OCI-LY1 (cell line): Measurements from ENCODE around the gene CACNG1.
"Not testable (repeated sequence)": the region's sequence is repeated elsewhere in the genome, so short reads cannot be mapped to it uniquely, and the experiment has no call there.

ENCODE experiments used
- H2AFZ ChIP-seq: fragments of 200-600 bp; sonication (generic), shearing (Covaris generic); 2 replicates; pipeline ENCODE4 v1.6.0; 2014; ENCODE audit warnings: antibody characterized with exemption, mild to moderate bottlenecking, low read length
- H3F3A ChIP-seq: fragments of 200-600 bp; sonication (generic), shearing (Covaris generic); 2 replicates; pipeline ENCODE4 v1.6.0; 2014; ENCODE audit warnings: mild to moderate bottlenecking, antibody characterized with exemption, low read length, moderate library complexity; ENCODE audit not compliant: insufficient read depth
- H3K27ac ChIP-seq: fragments of 200-600 bp; sonication (generic); 2 replicates; pipeline ENCODE4 v1.5.1; 2014; ENCODE audit warnings: low read length, mixed run types, mild to moderate bottlenecking, low read depth; ENCODE audit not compliant: poor library complexity, severe bottlenecking
- H3K27me3 ChIP-seq: fragments of 200-600 bp; sonication (generic); 2 replicates; pipeline ENCODE4 v1.6.0; 2014; ENCODE audit warnings: antibody characterized with exemption, mild to moderate bottlenecking, low read length, moderate library complexity; ENCODE audit not compliant: insufficient read depth
- H3K36me3 ChIP-seq: fragments of 200-600 bp; sonication (generic); 2 replicates; pipeline ENCODE4 v1.6.1; 2014; ENCODE audit warnings: mild to moderate bottlenecking, antibody characterized with exemption, low read length, moderate library complexity, mixed read lengths; ENCODE audit not compliant: insufficient read depth
- H3K4me1 ChIP-seq: fragments of 200-600 bp; sonication (generic); 2 replicates; pipeline ENCODE4 v1.5.1; 2014; ENCODE audit warnings: mild to moderate bottlenecking, low read length, moderate library complexity; ENCODE audit not compliant: insufficient read depth, severe bottlenecking
- H3K4me2 ChIP-seq: fragments of 200-600 bp; sonication (generic), shearing (Covaris generic); 2 replicates; pipeline ENCODE4 v1.6.1; 2014; ENCODE audit warnings: low read length
- H3K4me3 ChIP-seq: fragments of 200-600 bp; sonication (generic); 2 replicates; pipeline ENCODE4 v1.5.1; 2014; ENCODE audit warnings: low read length, low read depth, mild to moderate bottlenecking, mixed read lengths; ENCODE audit not compliant: poor library complexity, severe bottlenecking
- H3K79me2 ChIP-seq: fragments of 200-600 bp; shearing (Covaris generic); 2 replicates; pipeline ENCODE4 v1.6.1; 2016; ENCODE audit warnings: mixed run types, low read length, mixed read lengths; ENCODE audit not compliant: insufficient read depth
- H3K9ac ChIP-seq: fragments of 200-600 bp; sonication (generic), shearing (Covaris generic); 2 replicates; pipeline ENCODE4 v1.6.1; 2014; ENCODE audit warnings: mild to moderate bottlenecking, low read length, mixed read lengths
- H3K9me2 ChIP-seq: fragments of 200-600 bp; sonication (generic), shearing (Covaris generic); 2 replicates; pipeline ENCODE4 v1.6.1; 2014; ENCODE audit warnings: low read depth, mild to moderate bottlenecking, low read length, mixed read lengths
- H3K9me3 ChIP-seq: fragments of 200-600 bp; shearing (Covaris generic); 2 replicates; pipeline ENCODE4 v1.6.1; 2014; ENCODE audit warnings: low read length, mixed read lengths
- H4K20me1 ChIP-seq: fragments of 200-600 bp; sonication (generic), shearing (Covaris generic); 2 replicates; pipeline ENCODE4 v1.6.0; 2016; ENCODE audit warnings: mild to moderate bottlenecking, low read length; ENCODE audit not compliant: insufficient read depth
- CTCF ChIP-seq: fragments of 200-600 bp; sonication (generic), shearing (Covaris generic); IDR thresholded peaks from 2 replicates; pipeline ENCODE4 v1.5.1; 2017; ENCODE audit warnings: mild to moderate bottlenecking, antibody characterized with exemption, low read length, moderate library complexity, mixed read lengths
- EZH2 ChIP-seq: fragments of 200-600 bp; sonication (generic), shearing (Covaris generic); IDR thresholded peaks from 2 replicates; pipeline ENCODE4 v1.8.0; 2017; ENCODE audit warnings: borderline replicate concordance, mixed run types, mild to moderate bottlenecking, antibody characterized with exemption, low read length, moderate library complexity, mixed read lengths

Gene CACNG1

DNA sequence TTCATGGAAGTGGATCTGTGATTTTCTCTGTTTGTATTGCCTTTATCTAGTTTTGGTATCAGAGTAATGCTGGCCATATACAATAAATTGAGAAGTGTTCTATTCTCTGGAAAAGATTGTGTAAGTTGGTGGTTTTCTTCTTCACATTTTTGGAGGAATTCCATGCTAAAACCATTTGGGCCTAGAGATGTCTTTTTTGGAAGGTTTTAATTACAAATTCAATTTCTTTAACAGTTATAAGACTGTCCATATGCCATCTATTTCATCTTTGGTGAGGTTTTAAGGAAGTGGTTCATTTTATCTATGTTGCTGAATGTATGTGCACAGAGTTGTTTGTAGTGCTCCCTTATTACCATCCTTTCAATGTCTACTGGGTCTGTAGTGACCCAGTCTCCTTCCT is 46.0 kb downstream of the CACNG1 start:
- Histone ChIP-seq H3F3A (no peaks in the 10 kb centered on the region), H3K9ac (no peak overlapping the region), H2AFZ (no peak overlapping the region), H3K79me2 (no peaks in the 10 kb centered on the region), H3K4me2 (no peak overlapping the region), H3K4me3 (no peak overlapping the region), H3K36me3 (peaks cover 45% of the 10 kb centered on the region; the same call in 1 of the 2 replicates), H3K27ac (no peak overlapping the region), H3K27me3 (no peaks in the 10 kb centered on the region), H3K4me1 (no peaks in the 10 kb centered on the region), H4K20me1 (no peaks in the 10 kb centered on the region), H3K9me3 (peaks cover 6% of the 10 kb centered on the region; the same call in 1 of the 2 replicates), H3K9me2 (no peaks in the 10 kb centered on the region)
- TF ChIP-seq EZH2 (no peak), CTCF (no peak)

GRCh38 chr17:67092291-67092690 is 47.9 kb downstream of the CACNG1 start:
- TF ChIP-seq EZH2: no peak
- TF ChIP-seq CTCF: no peak

GRCh38 chr17:67092710-67093109 is 48.4 kb downstream of the CACNG1 start:
- H3K79me2 ChIP-seq, H4K20me1 ChIP-seq: not testable (repeated sequence)
- H3K36me3 ChIP-seq: peaks cover 29% of the 10 kb centered on the region; the same call in 1 of the 2 replicates

More at GRCh38 chr17:67092291-67092690, 47.9 kb downstream of the CACNG1 start:
- Histone ChIP-seq H4K20me1 (no peaks in the 10 kb centered on the region), H3K4me3 (no peak overlapping the region), H3K27me3 (no peaks in the 10 kb centered on the region), H3K4me1 (no peaks in the 10 kb centered on the region), H3F3A (no peaks in the 10 kb centered on the region), H3K36me3 (peaks cover 33% of the 10 kb centered on the region; the same call in 1 of the 2 replicates), H2AFZ (no peak overlapping the region), H3K4me2 (no peak overlapping the region), H3K27ac (no peak overlapping the region), H3K9ac (no peak overlapping the region), H3K9me2 (no peaks in the 10 kb centered on the region), H3K9me3 (peaks cover 6% of the 10 kb centered on the region; the same call in 1 of the 2 replicates), H3K79me2 (no peaks in the 10 kb centered on the region)

GRCh38 chr17:67093348-67093747 is 49.0 kb downstream of the CACNG1 start:
- no peaks in the 10 kb centered on the region for H4K20me1 ChIP-seq
- no peaks in the 10 kb centered on the region for H3K27me3 ChIP-seq

More at GRCh38 chr17:67092710-67093109, 48.4 kb downstream of the CACNG1 start:
- not testable (repeated sequence) for H3K27me3 ChIP-seq, H3K9me2 ChIP-seq, H2AFZ ChIP-seq, H3K4me1 ChIP-seq, H3F3A ChIP-seq, H3K4me2 ChIP-seq, H3K9me3 ChIP-seq, H3K27ac ChIP-seq, H3K4me3 ChIP-seq, H3K9ac ChIP-seq

DNA sequence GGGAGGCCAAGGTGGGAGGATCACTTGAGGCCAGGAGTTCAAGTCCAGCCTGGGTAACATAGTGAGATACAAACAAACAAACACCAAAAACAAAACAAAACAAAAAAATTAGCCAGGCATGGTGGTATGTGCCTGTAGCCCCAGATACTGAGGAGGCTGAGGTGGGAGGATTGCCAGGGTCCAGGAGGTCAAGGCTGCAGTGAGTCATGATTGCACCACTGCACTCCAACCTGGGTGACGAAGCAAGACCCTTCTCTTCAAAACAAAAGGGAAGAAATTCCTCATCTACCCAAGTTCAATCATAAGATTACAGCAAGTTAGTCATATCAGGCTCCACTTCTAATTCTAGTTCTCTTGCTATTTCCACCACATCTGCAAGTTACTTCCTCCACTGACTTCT is 50.9 kb downstream of the CACNG1 start:
- H2AFZ ChIP-seq, H3K4me3 ChIP-seq, H3K27me3 ChIP-seq: not testable (repeated sequence)

More at GRCh38 chr17:67093348-67093747, 49.0 kb downstream of the CACNG1 start:
- Histone ChIP-seq H3K79me2 (no peaks in the 10 kb centered on the region), H3K9ac (no peak overlapping the region), H3K4me1 (no peaks in the 10 kb centered on the region), H2AFZ (no peak overlapping the region), H3K4me2 (no peak overlapping the region), H3K9me2 (no peaks in the 10 kb centered on the region), H3K36me3 (peaks cover 24% of the 10 kb centered on the region; the same call in 1 of the 2 replicates), H3F3A (no peaks in the 10 kb centered on the region), H3K27ac (no peak overlapping the region), H3K4me3 (no peak overlapping the region), H3K9me3 (peaks cover 6% of the 10 kb centered on the region; the same call in 1 of the 2 replicates)
- TF ChIP-seq CTCF: no peak
- no peak for TF ChIP-seq EZH2

More for the DNA sequence above, 50.9 kb downstream of the CACNG1 start:
- H3K4me1 ChIP-seq, H3K4me2 ChIP-seq, H3K79me2 ChIP-seq, H3K9me3 ChIP-seq, H3K9me2 ChIP-seq, H3F3A ChIP-seq, H4K20me1 ChIP-seq, H3K27ac ChIP-seq, H3K9ac ChIP-seq: not testable (repeated sequence)
- peaks cover 18% of the 10 kb centered on the region; the same call in 1 of the 2 replicates for H3K36me3 ChIP-seq
